Osteoblast (primary cell): ENCODE results near the gene ATP1B1. TPM values are rescaled to one million over a fixed set of nuclear protein-coding genes. Genes with fewer than 3 reads are reported as not detected.

ENCODE experiments used
- DNase-seq: peaks from one replicate; pipeline ENCODE4 v3.0.0; 2011; ENCODE audit warnings: low spot score, mixed read lengths; ENCODE audit not compliant: insufficient read length; ENCODE audit errors: missing footprints
- H2AFZ ChIP-seq: 2 replicates; pipeline ENCODE4 v1.6.0; 2011; ENCODE audit warnings: mild to moderate bottlenecking, low read length
- H3K27ac ChIP-seq: 2 replicates; pipeline ENCODE4 v1.5.1; 2011; ENCODE audit warnings: mild to moderate bottlenecking, low read depth, low read length, moderate library complexity
- H3K27me3 ChIP-seq: 2 replicates; pipeline ENCODE4 v1.6.0; 2012; ENCODE audit warnings: mild to moderate bottlenecking, control low read depth, inconsistent platforms, low read length, moderate library complexity; ENCODE audit not compliant: insufficient read depth
- H3K36me3 ChIP-seq: 2 replicates; pipeline ENCODE4 v1.5.1; 2011; ENCODE audit warnings: mild to moderate bottlenecking, low read length, control low read depth, moderate library complexity; ENCODE audit not compliant: insufficient read depth
- H3K4me1 ChIP-seq: 2 replicates; pipeline ENCODE4 v1.5.1; 2011; ENCODE audit warnings: mild to moderate bottlenecking, low read length, control low read depth, moderate library complexity; ENCODE audit not compliant: insufficient read depth
- H3K4me2 ChIP-seq: 2 replicates; pipeline ENCODE4 v1.6.0; 2011; ENCODE audit warnings: mild to moderate bottlenecking, low read length; ENCODE audit not compliant: insufficient read depth
- H3K4me3 ChIP-seq: fragments of 200-600 bp; sonication (generic); 3 replicates; pipeline ENCODE4 v1.5.1; 2012; ENCODE audit warnings: mild to moderate bottlenecking, low read length, inconsistent platforms; ENCODE audit not compliant: insufficient read depth
- H3K79me2 ChIP-seq: 2 replicates; pipeline ENCODE4 v1.6.0; 2012; ENCODE audit warnings: mild to moderate bottlenecking, low read length, control low read depth, inconsistent platforms; ENCODE audit not compliant: insufficient read depth
- H3K9me3 ChIP-seq: 2 replicates; pipeline ENCODE4 v1.5.1; 2011; ENCODE audit warnings: low read depth, low read length, control low read depth
- H4K20me1 ChIP-seq: 2 replicates; pipeline ENCODE4 v1.6.0; 2012; ENCODE audit warnings: mild to moderate bottlenecking, low read length, control low read depth; ENCODE audit not compliant: insufficient read depth
- CTCF ChIP-seq: IDR thresholded peaks from 2 replicates; pipeline ENCODE4 v1.5.1; 2011; ENCODE audit warnings: mild to moderate bottlenecking, low read depth, low read length, moderate library complexity; ENCODE audit errors: extremely low read depth
- total RNA-seq: library from RNA; depleted of rRNA; stranded (reverse); fragments of >200 nt; gene quantifications from 2 replicates; pipeline ENCODE4 v1.2.3, GENCODE V29; 2012

Gene ATP1B1
- total RNA-seq, 1 donor = 8.3 TPM

GRCh38 chr1:169060919-169061639, 45.4 kb upstream of the ATP1B1 start:
- Histone ChIP-seq H3K36me3 (no peaks in the 10 kb centered on the region), H3K27me3 (no peaks in the 10 kb centered on the region), H2AFZ (no peak overlapping the region), H4K20me1 (no peaks in the 10 kb centered on the region), H3K79me2 (no peaks in the 10 kb centered on the region), H3K4me1 (no peaks in the 10 kb centered on the region), H3K27ac (no peak overlapping the region), H3K4me2 (no peak overlapping the region), H3K9me3 (peaks cover 3% of the 10 kb centered on the region), H3K4me3 (no peak overlapping the region)
- DNase-seq = no peak
- no peak for TF ChIP-seq CTCF

GRCh38 chr1:169062152-169062551, 44.3 kb upstream of the ATP1B1 start:
- Histone ChIP-seq H3K27me3 (no peaks in the 10 kb centered on the region), H2AFZ (no peak overlapping the region), H3K4me2 (no peak overlapping the region), H4K20me1 (no peaks in the 10 kb centered on the region), H3K9me3 (peaks cover 3% of the 10 kb centered on the region), H3K4me1 (no peaks in the 10 kb centered on the region), H3K36me3 (no peaks in the 10 kb centered on the region), H3K79me2 (no peaks in the 10 kb centered on the region), H3K4me3 (no peak overlapping the region), H3K27ac (no peak overlapping the region)
- no peak for TF ChIP-seq CTCF
- DNase-seq = no peak

DNA sequence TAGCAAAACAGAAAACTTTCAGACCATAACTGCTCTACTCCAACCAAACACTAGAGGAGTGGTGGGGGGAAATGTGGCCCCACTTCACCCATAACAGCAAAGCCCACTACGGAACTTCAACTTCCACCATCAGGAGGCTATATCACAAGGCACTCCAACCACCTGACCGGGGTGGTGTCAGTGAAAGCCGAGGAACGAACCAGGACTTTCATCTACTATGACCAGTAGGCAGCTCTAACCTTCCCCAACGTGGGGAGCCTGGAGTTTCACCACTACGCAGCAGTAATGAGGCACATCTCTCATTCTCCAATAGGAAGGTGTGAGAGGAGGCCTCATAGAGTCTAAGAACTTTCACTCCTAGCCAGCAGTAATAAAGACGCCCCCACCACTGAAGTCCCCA, 42.4 kb upstream of the ATP1B1 start:
- Histone ChIP-seq H3K4me3 (no peak overlapping the region), H3K4me2 (no peak overlapping the region), H4K20me1 (no peaks in the 10 kb centered on the region), H3K79me2 (no peaks in the 10 kb centered on the region), H3K4me1 (no peaks in the 10 kb centered on the region), H3K27me3 (no peaks in the 10 kb centered on the region), H3K9me3 (peaks cover 3% of the 10 kb centered on the region), H2AFZ (no peak overlapping the region), H3K27ac (no peak overlapping the region), H3K36me3 (no peaks in the 10 kb centered on the region)
- no peak for DNase-seq
- TF ChIP-seq CTCF = no peak

DNA sequence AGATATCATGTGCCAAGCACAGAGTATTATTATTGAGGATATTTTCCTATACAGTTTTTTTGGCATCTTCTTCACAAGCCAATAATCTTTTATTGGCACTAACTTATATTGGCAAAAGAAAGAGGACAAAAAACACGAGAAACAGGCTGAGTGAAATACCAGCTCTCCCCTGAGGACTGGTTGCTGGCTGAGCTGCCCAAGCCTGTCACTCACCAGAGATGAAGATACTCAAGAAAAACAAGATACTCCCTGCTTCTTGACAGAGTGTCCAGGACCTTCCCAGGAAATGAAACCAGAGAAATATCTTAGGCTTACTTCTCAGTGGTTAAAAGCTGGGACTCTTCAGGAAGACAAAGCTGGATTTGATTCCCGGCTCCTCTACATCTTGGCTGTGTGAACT, 35.9 kb upstream of the ATP1B1 start:
- Histone ChIP-seq H3K27ac (no peak overlapping the region), H3K4me2 (no peak overlapping the region), H2AFZ (no peak overlapping the region), H3K36me3 (no peaks in the 10 kb centered on the region), H3K9me3 (no peaks in the 10 kb centered on the region), H3K4me3 (no peak overlapping the region), H4K20me1 (no peaks in the 10 kb centered on the region), H3K4me1 (no peaks in the 10 kb centered on the region), H3K79me2 (no peaks in the 10 kb centered on the region), H3K27me3 (no peaks in the 10 kb centered on the region)
- no peak for TF ChIP-seq CTCF
- DNase-seq = no peak
